NCI-H2171 treated with DMSO at 0.1 percent for 48 hours (cell line): Measurements from ENCODE around the gene PCSK4.

ENCODE experiments used
- DNase-seq: peaks from one replicate; lab custom pipeline; 2025; lab: John Stamatoyannopoulos, UW

The PCSK4 gene

GRCh38 chr19:1437609-1438008 lies 52.5 kb downstream of the PCSK4 start:
- DNase-seq: no peak

GRCh38 chr19:1435378-1435989 lies 54.7 kb downstream of the PCSK4 start:
- DNase-seq: no peak

- DNase-seq: no peak
These were observed 55.5 kb downstream of the PCSK4 start for GRCh38 chr19:1434577-1435060.

- no peak for DNase-seq
These were observed 56.1 kb downstream of the PCSK4 start for GRCh38 chr19:1434040-1434366.

GRCh38 chr19:1433119-1434039 lies 56.8 kb downstream of the PCSK4 start:
- no peak for DNase-seq

- no peak for DNase-seq
These were observed 57.7 kb downstream of the PCSK4 start for GRCh38 chr19:1432507-1432887.

GRCh38 chr19:1431759-1432506 lies 58.2 kb downstream of the PCSK4 start:
- DNase-seq: no peak
